ENCODE data around the gene NDEL1.

Gene NDEL1

GRCh38 chr17:8503368-8503767 lies 67.7 kb downstream of the NDEL1 start:
- DNase-seq (ENCODE audit: low read depth) = no peak

DNA sequence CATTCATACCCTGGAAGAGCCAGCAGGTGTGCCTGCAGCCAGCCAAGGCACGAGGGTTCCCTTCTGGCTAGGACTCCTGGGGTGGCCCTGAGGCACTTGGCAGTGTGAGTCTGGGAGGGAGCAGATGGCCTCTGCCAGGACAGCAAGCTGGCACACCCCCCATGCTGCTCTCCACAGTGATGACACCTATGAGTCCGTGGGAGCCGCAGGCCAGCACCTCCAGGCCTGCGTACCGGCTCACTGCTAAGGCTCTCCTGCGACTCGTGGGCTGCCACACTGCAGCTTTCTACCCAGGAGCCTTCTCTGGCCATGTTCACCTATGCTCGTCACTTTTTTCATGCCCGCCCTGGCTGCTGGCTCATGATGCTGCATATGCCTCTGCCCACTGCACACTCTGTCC lies 68.1 kb downstream of the NDEL1 start:
- DNase-seq (ENCODE audit: low read depth) = no peak

DNA sequence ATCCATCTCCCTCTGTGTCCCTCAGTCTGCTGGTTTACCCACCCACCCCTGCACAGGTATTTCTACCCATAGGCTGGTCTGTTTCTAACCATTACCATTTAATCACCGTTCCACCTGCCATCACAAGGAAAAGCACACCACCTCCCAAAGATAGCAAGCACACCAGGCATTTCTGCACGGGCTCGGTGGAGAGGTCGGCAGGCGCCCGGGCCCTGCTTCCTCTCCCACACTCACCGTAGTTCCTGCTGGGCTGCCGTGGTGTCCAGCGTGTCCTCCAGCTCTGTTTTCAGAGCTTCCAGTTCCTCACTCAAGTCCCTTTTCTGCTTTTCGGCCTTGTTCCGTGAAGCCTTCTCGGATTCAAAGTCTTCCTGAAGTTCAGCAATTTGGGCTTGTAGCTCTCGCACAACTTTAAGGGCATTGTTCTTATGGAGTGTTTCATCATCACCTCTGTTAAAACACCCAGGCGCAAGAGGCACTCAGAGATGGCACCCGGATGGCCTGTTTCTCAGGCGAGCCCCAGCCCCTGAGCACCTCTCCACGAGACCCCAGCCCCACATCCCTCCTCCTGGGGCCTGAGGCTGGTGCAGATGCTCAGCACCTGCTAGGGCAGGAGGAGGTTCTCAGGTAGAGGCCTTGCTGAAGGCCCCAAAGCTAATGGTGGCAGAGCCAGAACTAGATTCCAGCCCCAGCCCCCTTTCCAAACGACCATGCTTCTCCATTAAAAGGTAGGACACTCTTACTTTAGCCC lies 69.0 kb downstream of the NDEL1 start:
- no peak for DNase-seq (ENCODE audit: low read depth)

- DNase-seq (ENCODE audit: low read depth) = no peak
Observed at GRCh38 chr17:8506145-8506544, 70.5 kb downstream of the NDEL1 start.

- no peak for DNase-seq (ENCODE audit: low read depth)
Observed at GRCh38 chr17:8514801-8515200, 79.1 kb downstream of the NDEL1 start.

All from T follicular helper cell (primary cell).